Peyer's patch (tissue), 4 donors: Measurements from ENCODE around the gene HSP90AA1.

ENCODE experiments used
- POLR2A ChIP-seq, 2 donors: fragments of 450-650 bp; IDR thresholded peaks; one replicate each; pipeline ENCODE4 v1.5.1; 2017; ENCODE audit warnings: antibody characterized with exemption in 2 of 2, mild to moderate bottlenecking in 2 of 2, moderate library complexity in 2 of 2
- TF ChIP-seq, protein P1 (sequence below), 6 experiments: fragments of 450-650 bp in 4 of 6; fragments of 200-600 bp in 2 of 6; sonication (generic) in 1 of 6; IDR thresholded peaks; one replicate each; pipeline ENCODE4 v1.5.1; 2017 to 2019; ENCODE audit warnings: antibody characterized with exemption in 6 of 6, mild to moderate bottlenecking in 3 of 6, moderate library complexity in 1 of 6

DNA sequence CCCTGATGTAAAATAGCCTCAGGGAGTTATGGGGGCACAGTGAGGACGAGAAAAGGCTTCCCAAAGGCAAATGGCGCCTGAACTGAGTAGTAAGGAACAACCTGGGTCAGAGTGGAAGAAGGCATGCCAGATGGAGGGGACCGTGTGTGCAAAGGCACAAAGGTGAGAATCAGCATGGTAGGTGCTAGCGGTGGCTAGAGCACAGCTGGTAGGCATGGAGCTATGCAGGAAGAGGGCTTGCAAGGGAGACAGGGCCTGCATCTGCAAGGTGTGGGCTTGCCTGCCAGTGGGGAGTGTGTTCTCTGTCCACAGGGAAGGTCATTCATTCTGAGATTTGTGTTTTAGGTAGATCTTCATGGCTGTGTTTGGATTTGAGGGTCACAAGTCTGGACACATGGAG lies 18.5 kb upstream of the HSP90AA1 start:
- TF ChIP-seq POLR2A (IDR thresholded peaks at IDR 0.05), result no peak
- TF ChIP-seq, protein P1, sequence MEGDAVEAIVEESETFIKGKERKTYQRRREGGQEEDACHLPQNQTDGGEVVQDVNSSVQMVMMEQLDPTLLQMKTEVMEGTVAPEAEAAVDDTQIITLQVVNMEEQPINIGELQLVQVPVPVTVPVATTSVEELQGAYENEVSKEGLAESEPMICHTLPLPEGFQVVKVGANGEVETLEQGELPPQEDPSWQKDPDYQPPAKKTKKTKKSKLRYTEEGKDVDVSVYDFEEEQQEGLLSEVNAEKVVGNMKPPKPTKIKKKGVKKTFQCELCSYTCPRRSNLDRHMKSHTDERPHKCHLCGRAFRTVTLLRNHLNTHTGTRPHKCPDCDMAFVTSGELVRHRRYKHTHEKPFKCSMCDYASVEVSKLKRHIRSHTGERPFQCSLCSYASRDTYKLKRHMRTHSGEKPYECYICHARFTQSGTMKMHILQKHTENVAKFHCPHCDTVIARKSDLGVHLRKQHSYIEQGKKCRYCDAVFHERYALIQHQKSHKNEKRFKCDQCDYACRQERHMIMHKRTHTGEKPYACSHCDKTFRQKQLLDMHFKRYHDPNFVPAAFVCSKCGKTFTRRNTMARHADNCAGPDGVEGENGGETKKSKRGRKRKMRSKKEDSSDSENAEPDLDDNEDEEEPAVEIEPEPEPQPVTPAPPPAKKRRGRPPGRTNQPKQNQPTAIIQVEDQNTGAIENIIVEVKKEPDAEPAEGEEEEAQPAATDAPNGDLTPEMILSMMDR (IDR thresholded peaks at IDR 0.05), result no peak
